ENCODE measurements around the gene RBM28. TPM values are rescaled to one million over a fixed set of nuclear protein-coding genes. Genes with fewer than 3 reads are reported as not detected.

Gene RBM28
- total and polyA plus RNA-seq, 2 of the 8 experiments (the other 6 are each of a cell fraction or from before 2014, with no cell fraction given) = 12.8 to 65.3 TPM

DNA sequence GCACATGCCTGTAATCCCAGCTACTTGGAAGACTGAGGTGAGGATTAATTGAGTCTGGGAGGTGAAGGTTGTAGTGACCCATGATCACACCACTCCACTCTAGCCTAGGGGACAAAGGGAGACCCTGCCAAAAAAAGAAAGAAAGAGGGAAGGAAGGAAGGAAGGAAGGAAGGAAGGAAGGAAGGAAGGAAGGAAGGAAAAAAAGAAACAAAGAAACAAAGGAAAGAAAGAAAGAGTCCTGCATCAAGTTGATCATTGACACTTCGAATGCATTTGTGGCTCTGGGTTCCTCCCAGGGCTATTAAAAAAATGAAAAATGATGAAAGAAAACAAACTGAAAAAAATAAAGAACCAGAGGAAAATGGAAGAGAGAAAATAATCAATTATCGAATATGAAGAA, 21.7 kb upstream of the RBM28 start:
- peaks cover 0 to 9% (median 0%) of the 10 kb centered on the region in 4 experiments; a peak in 1 of 8 replicates for H3K36me3 ChIP-seq (ENCODE audit: control insufficient read depth in 2 of 4, insufficient read depth in 4 of 4, low read length in 3 of 4)
- no peak overlapping the region for H3K4me3 ChIP-seq (ENCODE audit: extremely low read depth in 1 of 4, insufficient read depth in 2 of 4, low read depth in 3 of 4, low read length in 4 of 4)
- no peak overlapping the region for H3K27ac ChIP-seq (ENCODE audit: low read depth, low read length)
- H3K56ac ChIP-seq (replicated peaks; ENCODE audit: insufficient read length, low read depth, low read length) = no peak overlapping the region
- H2BK15ac ChIP-seq (ENCODE audit: low read length) = no peak overlapping the region
- no peak overlapping the region for H4K8ac ChIP-seq (ENCODE audit: extremely low read depth, insufficient read depth, low read length)
- no peak overlapping the region for H3K4me2 ChIP-seq (ENCODE audit: insufficient read depth in 1 of 2, low read depth in 2 of 2, low read length in 2 of 2)
- no peaks in the 10 kb centered on the region for H3K9me3 ChIP-seq (ENCODE audit: insufficient read depth in 2 of 2, low read depth in 1 of 2, low read length in 1 of 2)
- no peak overlapping the region for H2AK5ac ChIP-seq (ENCODE audit: low read depth, low read length)
- WGBS, 2 experiments (ENCODE audit: extremely low coverage in 1 of 2, insufficient coverage in 1 of 2, insufficient read length in 1 of 2, insufficient replicate concordance in 2 of 2, low coverage in 1 of 2, low lambda C conversion rate in 2 of 2, missing lambda C conversion rate in 1 of 2) = 84% methylated on average over 2 of the region's 2 CpGs; no CpG with 5 or more reads in 1 of the 2 experiments
- H2BK5ac ChIP-seq (ENCODE audit: low read depth, low read length) = no peak overlapping the region
- H3K9ac ChIP-seq (replicated peaks in 1 of 4; ENCODE audit: extremely low read depth in 1 of 4, low read depth in 3 of 4, low read length in 3 of 4) = no peak overlapping the region
- H4K5ac ChIP-seq (ENCODE audit: insufficient read length, low read depth, low read length) = no peak overlapping the region
- no peak overlapping the region for H3K4ac ChIP-seq (replicated peaks; ENCODE audit: insufficient read length, low read depth, low read length)
- no peak overlapping the region for H2BK20ac ChIP-seq (ENCODE audit: low read length)
- ChIA-PET CTCF (ENCODE audit: partially characterized antibody) (interaction anchor here (0.6 to 10.0 kb wide), 5 partner anchors 10 to 62 kb away, joined by 4 to 89 read pairs (median 5); no protein-coding TSS in a partner anchor), POLR2A (ENCODE audit: partially characterized antibody) (no interaction called here)
- peaks cover 8% of the 10 kb centered on the region; the same call in 1 of the 2 replicates for H3K23me2 ChIP-seq (ENCODE audit: low read depth, low read length)
- no peak overlapping the region for H2AFZ ChIP-seq (ENCODE audit: low read length)
- no peak overlapping the region for H2BK12ac ChIP-seq (ENCODE audit: low read depth, low read length)
- DNase-seq (ENCODE audit: low read depth in 1 of 2, low spot score in 2 of 2) (no peak), FAIRE-seq (no peak)
- H4K91ac ChIP-seq (replicated peaks; ENCODE audit: insufficient read length, low read length) = no peak overlapping the region
- no peak overlapping the region for H3K14ac ChIP-seq (ENCODE audit: insufficient read length)
- no peaks in the 10 kb centered on the region for H4K20me1 ChIP-seq (replicated peaks in 1 of 2; ENCODE audit: control insufficient read depth in 1 of 2, insufficient read depth in 2 of 2, low read length in 2 of 2)
- peaks cover 28 to 52% (median 43%) of the 10 kb centered on the region in 4 experiments for H3K27me3 ChIP-seq (replicated peaks in 1 of 4; ENCODE audit: control insufficient read depth in 3 of 4, extremely low read depth in 1 of 4, insufficient read depth in 3 of 4, low read length in 3 of 4)
- no peak overlapping the region for H3K23ac ChIP-seq (ENCODE audit: insufficient read length)
- H3K79me2 ChIP-seq (ENCODE audit: control insufficient read depth in 1 of 2, insufficient read depth in 2 of 2, low read length in 2 of 2) = no peaks in the 10 kb centered on the region
- H3K4me1 ChIP-seq (replicated peaks in 1 of 4; ENCODE audit: control insufficient read depth in 3 of 4, insufficient read depth in 4 of 4, low read length in 3 of 4) = peaks cover 0 to 7% (median 3%) of the 10 kb centered on the region in 4 experiments; a peak in 5 of 7 replicates
- H3K79me1 ChIP-seq (ENCODE audit: low read depth, low read length) = no peaks in the 10 kb centered on the region
- TF ChIP-seq PHF8 (conservative IDR thresholded peaks at IDR 0.05; ENCODE audit: low read depth, low read length) (no peak), POU5F1 (IDR thresholded peaks at IDR 0.05; ENCODE audit: low read depth, low read length) (no peak), MAFK (IDR thresholded peaks at IDR 0.05; ENCODE audit: low read depth, low read length) (no peak), EGR1 (IDR thresholded peaks at IDR 0.05; ENCODE audit: borderline replicate concordance, low read depth, low read length) (no peak), RBBP5 (IDR thresholded peaks at IDR 0.05; ENCODE audit: borderline replicate concordance, low read depth, low read length) (no peak)
- no peak overlapping the region for H3K18ac ChIP-seq (ENCODE audit: extremely low read depth, low read length)
- no peak overlapping the region for H2BK120ac ChIP-seq (replicated peaks; ENCODE audit: low read depth, low read length)
